H1 (cell line): ENCODE data around the gene SUOX. TPM values are rescaled to one million over a fixed set of nuclear protein-coding genes. Genes with fewer than 3 reads are reported as not detected.

ENCODE experiments used
- CTCF ChIA-PET: fragments of 300-600 bp; sonication (Branson Sonifier 250); formaldehyde crosslinking; loops from one replicate; lab custom pipeline; 2021; ENCODE audit not compliant: partially characterized antibody; lab: Charles Lee
- POLR2A ChIA-PET: fragments of 300-600 bp; sonication (Branson Sonifier 250); formaldehyde crosslinking; loops from one replicate; lab custom pipeline; 2021; ENCODE audit warnings: inconsistent platforms; ENCODE audit not compliant: partially characterized antibody; lab: Charles Lee
- DNase-seq, 2 experiments: peaks; one replicate each; pipeline versions ENCODE4 v3.0.0 to v3.0.0-alpha.2; 2010 to 2022; ENCODE audit warnings: low spot score in 2 of 2, low read depth in 1 of 2, mixed read lengths in 1 of 2
- FAIRE-seq: peaks from 2 replicates; lab custom pipeline; 2011; peaks lifted over from hg19 to GRCh38; lab: Jason Lieb, UNC
- H2AFZ ChIP-seq: 2 replicates; pipeline ENCODE4 v1.8.1; 2012; ENCODE audit warnings: low read length, inconsistent platforms
- H2AK5ac ChIP-seq: 2 replicates; pipeline ENCODE4 v1.6.1; 2013; ENCODE audit warnings: low read depth, low read length
- H2BK120ac ChIP-seq: replicated peaks from 2 replicates; pipeline ENCODE3; 2013; ENCODE audit warnings: low read depth, low read length, inconsistent platforms
- H2BK12ac ChIP-seq: 2 replicates; pipeline ENCODE4 v1.6.1; 2013; ENCODE audit warnings: low read depth, low read length
- H2BK15ac ChIP-seq: 2 replicates; pipeline ENCODE4 v1.6.1; 2013; ENCODE audit warnings: low read length
- H2BK20ac ChIP-seq: 2 replicates; pipeline ENCODE4 v1.6.1; 2013; ENCODE audit warnings: low read length
- H2BK5ac ChIP-seq: 2 replicates; pipeline ENCODE4 v1.6.1; 2013; ENCODE audit warnings: low read depth, low read length
- H3K14ac ChIP-seq: 2 replicates; pipeline ENCODE4 v1.6.1; 2013; ENCODE audit warnings: inconsistent platforms; ENCODE audit not compliant: insufficient read length
- H3K18ac ChIP-seq: 2 replicates; pipeline ENCODE4 v1.6.1; 2013; ENCODE audit warnings: low read length; ENCODE audit errors: extremely low read depth
- H3K23ac ChIP-seq: 2 replicates; pipeline ENCODE4 v1.6.1; 2013; ENCODE audit warnings: inconsistent platforms; ENCODE audit not compliant: insufficient read length
- H3K23me2 ChIP-seq: 2 replicates; pipeline ENCODE4 v1.6.1; 2013; ENCODE audit warnings: low read depth, low read length
- H3K27ac ChIP-seq: 2 replicates; pipeline ENCODE4 v1.6.1; 2011; ENCODE audit warnings: low read depth, low read length, inconsistent platforms
- H3K27me3 ChIP-seq, 4 experiments: replicated peaks in 1 of 4; 1 replicate in 1 of 4; 2 replicates in 3 of 4; pipeline versions ENCODE4 v1.6.1 to v1.8.1; 2011 to 2013; ENCODE audit warnings: low read length in 3 of 4, mild to moderate bottlenecking in 3 of 4, inconsistent platforms in 2 of 4, mixed read lengths in 2 of 4, moderate library complexity in 1 of 4; ENCODE audit not compliant: control insufficient read depth in 3 of 4, insufficient read depth in 3 of 4; ENCODE audit errors: extremely low read depth in 1 of 4
- H3K36me3 ChIP-seq, 4 experiments: 2 replicates each; pipeline versions ENCODE4 v1.6.1 to v1.8.1; 2011 to 2013; ENCODE audit warnings: mild to moderate bottlenecking in 4 of 4, low read length in 3 of 4, moderate library complexity in 2 of 4, control low read depth in 1 of 4, inconsistent platforms in 1 of 4; ENCODE audit not compliant: insufficient read depth in 4 of 4, control insufficient read depth in 2 of 4
- H3K4ac ChIP-seq: replicated peaks from 2 replicates; pipeline ENCODE3; 2013; ENCODE audit warnings: low read length, low read depth, mixed read lengths, inconsistent platforms; ENCODE audit not compliant: insufficient read length
- H3K4me1 ChIP-seq, 4 experiments: replicated peaks in 1 of 4; 1 replicate in 1 of 4; 2 replicates in 3 of 4; pipeline versions ENCODE4 v1.6.1 to v1.8.1; 2011 to 2013; ENCODE audit warnings: low read length in 3 of 4, inconsistent platforms in 2 of 4, mixed read lengths in 1 of 4; ENCODE audit not compliant: insufficient read depth in 4 of 4, control insufficient read depth in 3 of 4
- H3K4me2 ChIP-seq, 2 experiments: 2 replicates each; pipeline versions ENCODE4 v1.6.1 to v1.8.1; 2011 to 2013; ENCODE audit warnings: low read depth in 2 of 2, low read length in 2 of 2, control low read depth in 1 of 2, inconsistent platforms in 1 of 2, mild to moderate bottlenecking in 1 of 2; ENCODE audit not compliant: insufficient read depth in 1 of 2
- H3K4me3 ChIP-seq, 4 experiments: fragments of 200-600, 300-600 bp in 1 of 4; sonication (generic), shearing (Covaris generic), sonication (Bioruptor Twin) in 1 of 4; 2 replicates each; pipeline versions ENCODE4 v1.5.1 to v1.8.1; 2011 to 2016; ENCODE audit warnings: low read length in 4 of 4, low read depth in 3 of 4, control low read depth in 2 of 4, inconsistent platforms in 2 of 4, mild to moderate bottlenecking in 2 of 4, mixed read lengths in 1 of 4, moderate library complexity in 1 of 4; ENCODE audit not compliant: insufficient read depth in 2 of 4; ENCODE audit errors: extremely low read depth in 1 of 4
- H3K56ac ChIP-seq: replicated peaks from 2 replicates; pipeline ENCODE3; 2013; ENCODE audit warnings: low read depth, mild to moderate bottlenecking, mixed read lengths, low read length, inconsistent platforms; ENCODE audit not compliant: insufficient read length
- H3K79me1 ChIP-seq: 2 replicates; pipeline ENCODE4 v1.6.1; 2013; ENCODE audit warnings: low read depth, low read length, control low read depth
- H3K79me2 ChIP-seq, 2 experiments: 2 replicates each; pipeline versions ENCODE4 v1.6.1 to v1.8.1; 2012 to 2013; ENCODE audit warnings: low read length in 2 of 2, mild to moderate bottlenecking in 2 of 2, inconsistent platforms in 1 of 2; ENCODE audit not compliant: insufficient read depth in 2 of 2, control insufficient read depth in 1 of 2
- H3K9ac ChIP-seq, 4 experiments: replicated peaks in 1 of 4; 1 replicate in 1 of 4; 2 replicates in 3 of 4; pipeline versions ENCODE4 v1.6.1 to v1.8.1; 2011 to 2013; ENCODE audit warnings: low read depth in 3 of 4, low read length in 3 of 4, control low read depth in 2 of 4, mild to moderate bottlenecking in 2 of 4, moderate library complexity in 2 of 4, inconsistent platforms in 1 of 4; ENCODE audit errors: extremely low read depth in 1 of 4
- H3K9me3 ChIP-seq, 2 experiments: 2 replicates each; pipeline versions ENCODE4 v1.6.1 to v1.8.1; 2012 to 2013; ENCODE audit warnings: mild to moderate bottlenecking in 2 of 2, moderate library complexity in 2 of 2, control low read depth in 1 of 2, inconsistent platforms in 1 of 2, low read depth in 1 of 2, low read length in 1 of 2, mixed read lengths in 1 of 2; ENCODE audit not compliant: insufficient read depth in 2 of 2
- H4K20me1 ChIP-seq, 2 experiments: replicated peaks in 1 of 2; 2 replicates each; pipeline versions ENCODE3 to v1.8.1; 2011 to 2013; ENCODE audit warnings: inconsistent platforms in 2 of 2, low read length in 2 of 2, mild to moderate bottlenecking in 1 of 2; ENCODE audit not compliant: insufficient read depth in 2 of 2, control insufficient read depth in 1 of 2
- H4K5ac ChIP-seq: 2 replicates; pipeline ENCODE4 v1.6.1; 2013; ENCODE audit warnings: low read length, low read depth, mixed read lengths, inconsistent platforms; ENCODE audit not compliant: insufficient read length
- H4K8ac ChIP-seq: 2 replicates; pipeline ENCODE4 v1.8.0; 2013; ENCODE audit warnings: mild to moderate bottlenecking, moderate library complexity, low read length, inconsistent platforms; ENCODE audit not compliant: insufficient read depth; ENCODE audit errors: extremely low read depth
- H4K91ac ChIP-seq: replicated peaks from 2 replicates; pipeline ENCODE3; 2013; ENCODE audit warnings: low read length, mixed read lengths, inconsistent platforms; ENCODE audit not compliant: insufficient read length
- ASH2L ChIP-seq: fragments of 200-600, 300-600 bp; sonication (generic); IDR thresholded peaks from one replicate; pipeline ENCODE4 v1.7.1; 2017; ENCODE audit warnings: low read length
- CHD1 ChIP-seq: IDR thresholded peaks from 2 replicates; pipeline ENCODE4 v1.6.1; 2012; ENCODE audit warnings: low read depth, low read length, improper control_type of control experiment
- CREB1 ChIP-seq: IDR thresholded peaks from 2 replicates; pipeline ENCODE4 v1.6.1; 2012; ENCODE audit warnings: inconsistent platforms
- HDAC2 ChIP-seq, 2 experiments: fragments of 300-600 bp in 1 of 2; sonication (generic) in 1 of 2; IDR thresholded peaks; 2 replicates each; pipeline ENCODE4 v1.6.1; 2011 to 2012; ENCODE audit warnings: low read depth in 2 of 2, low read length in 2 of 2, mild to moderate bottlenecking in 2 of 2, moderate library complexity in 2 of 2, borderline replicate concordance in 1 of 2, inconsistent platforms in 1 of 2
- HDAC6 ChIP-seq: IDR thresholded peaks from one replicate; pipeline ENCODE4 v1.7.1; 2012; ENCODE audit warnings: low read depth, mild to moderate bottlenecking, inconsistent platforms, low read length, moderate library complexity
- MAX ChIP-seq: IDR thresholded peaks from 2 replicates; pipeline ENCODE4 v1.6.1; 2012; ENCODE audit warnings: inconsistent platforms
- PHF8 ChIP-seq: fragments of 200-600 bp; sonication (generic); conservative IDR thresholded peaks from 2 replicates; pipeline ENCODE4 v1.7.1; 2012; ENCODE audit warnings: low read depth, mild to moderate bottlenecking, inconsistent platforms, low read length, moderate library complexity
- POU5F1 ChIP-seq: IDR thresholded peaks from 2 replicates; pipeline ENCODE4 v1.6.1; 2011; ENCODE audit warnings: low read depth, mild to moderate bottlenecking, low read length, moderate library complexity
- RAD21 ChIP-seq, 2 experiments: IDR thresholded peaks in 1 of 2; conservative IDR thresholded peaks in 1 of 2; 2 replicates each; pipeline ENCODE4 v1.6.1; 2011; ENCODE audit warnings: low read depth in 2 of 2, low read length in 2 of 2, improper control_type of control experiment in 1 of 2, inconsistent platforms in 1 of 2, mild to moderate bottlenecking in 1 of 2, moderate library complexity in 1 of 2
- RFX5 ChIP-seq: IDR thresholded peaks from 2 replicates; pipeline ENCODE4 v1.6.1; 2011; ENCODE audit warnings: low read depth, low read length, improper control_type of control experiment, borderline replicate concordance
- SAP30 ChIP-seq: fragments of 300-600 bp; sonication (generic); IDR thresholded peaks from 2 replicates; pipeline ENCODE4 v1.7.1; 2012; ENCODE audit warnings: low read length, moderate library complexity, mild to moderate bottlenecking, inconsistent platforms; ENCODE audit not compliant: insufficient read depth, insufficient replicate concordance
- TEAD4 ChIP-seq: IDR thresholded peaks from 2 replicates; pipeline ENCODE4 v1.6.1; 2012; ENCODE audit warnings: low read depth, low read length, inconsistent platforms, mixed read lengths
- WGBS, 2 experiments: shearing (Covaris generic) in 1 of 2; methylation state at CpG; one replicate each; pipeline versions ENCODE4 v1.1.6 to v1.1.7; 2013 to 2015; ENCODE audit warnings: low lambda C conversion rate in 2 of 2, mixed read lengths in 2 of 2, inconsistent platforms in 1 of 2, low coverage in 1 of 2, missing lambda C conversion rate in 1 of 2; ENCODE audit not compliant: insufficient replicate concordance in 2 of 2, insufficient coverage in 1 of 2, insufficient read length in 1 of 2; ENCODE audit errors: extremely low coverage in 1 of 2, missing lambda C conversion rate in 1 of 2; 5-methylcytosine and 5-hydroxymethylcytosine counted together
- polyA plus RNA-seq, 7 experiments: library from polyadenylated mRNA; depleted of rRNA in 3 of 7; stranded (reverse) in 5 of 7; unstranded in 2 of 7; fragments of >200 nt in 5 of 7; fragments of 200-250 nt in 2 of 7; gene quantifications; 1 replicate in 5 of 7; 2 replicates in 1 of 7; 4 replicates in 1 of 7; pipeline versions ENCODE4 v1.2.1 to v1.2.3, GENCODE V29; 2011 to 2013; ENCODE audit warnings: missing spikeins in 2 of 7, mixed read lengths in 2 of 7
- total RNA-seq: library from RNA; stranded (reverse); fragmentation: NEBNext Ultra II Directional; extraction: Animal tissue kit (Norgen Biotek cat#: 25700); gene quantifications from 2 replicates; pipeline ENCODE4 v1.2.1, GENCODE V29; 2021

The SUOX gene
- total and polyA plus RNA-seq, 2 of the 8 experiments (the other 6 are each of a cell fraction or from before 2014, with no cell fraction given), result 22.5 to 31.3 TPM

- 90% methylated on average over 20 of the region's 21 CpGs; no CpG with 5 or more reads in 1 of the 2 experiments for WGBS, 2 experiments
- H2BK120ac ChIP-seq, result no peak overlapping the region
- no peak overlapping the region for H3K18ac ChIP-seq
- H3K14ac ChIP-seq, result no peak overlapping the region
- H3K4me2 ChIP-seq, result no peak overlapping the region
- no peak overlapping the region for H3K23ac ChIP-seq
- H4K91ac ChIP-seq, result no peak overlapping the region
- no peaks in the 10 kb centered on the region; a peak in 1 of 4 replicates for H3K9me3 ChIP-seq
- H3K9ac ChIP-seq, result no peak overlapping the region
- H2BK12ac ChIP-seq, result no peak overlapping the region
- DNase-seq (no peak), FAIRE-seq (no peak)
- ChIA-PET POLR2A (interaction anchor here (0.6 to 2.7 kb wide), 5 partner anchors 10 to 117 kb away, joined by 3 to 11 read pairs (median 4); no protein-coding TSS in a partner anchor), CTCF (interaction anchor here (0.6 to 1.0 kb wide), 4 partner anchors 17 to 297 kb away, joined by 3 read pairs; no protein-coding TSS in a partner anchor)
- H2BK15ac ChIP-seq, result no peak overlapping the region
- H3K4ac ChIP-seq, result no peak overlapping the region
- no peak overlapping the region for H2BK20ac ChIP-seq
- no peaks in the 10 kb centered on the region; the same call in 1 of the 2 replicates for H3K79me1 ChIP-seq
- no peak overlapping the region for H2AK5ac ChIP-seq
- H2BK5ac ChIP-seq, result no peak overlapping the region
- no peaks in the 10 kb centered on the region for H4K20me1 ChIP-seq
- H3K4me3 ChIP-seq, result no peak overlapping the region
- no peaks in the 10 kb centered on the region; a peak in 1 of 7 replicates for H3K4me1 ChIP-seq
- H2AFZ ChIP-seq, result no peak overlapping the region
- no peak overlapping the region for H3K27ac ChIP-seq
- no peaks in the 10 kb centered on the region for H3K79me2 ChIP-seq
- no peaks in the 10 kb centered on the region for H3K23me2 ChIP-seq
- TF ChIP-seq MAX, result no peak
- TF ChIP-seq CHD1, result no peak
- TF ChIP-seq ASH2L, result no peak
- TF ChIP-seq PHF8, result no peak
- no peak for TF ChIP-seq HDAC6
- no peak for TF ChIP-seq SAP30
- TF ChIP-seq CREB1, result no peak
- no peak for TF ChIP-seq TEAD4
- no peak for TF ChIP-seq RFX5
- no peak for TF ChIP-seq HDAC2 (IDR thresholded peaks at IDR 0.05; ENCODE audit: borderline replicate concordance in 1 of 2, low read depth in 2 of 2, low read length in 2 of 2)
- TF ChIP-seq RAD21 (IDR thresholded peaks at IDR 0.05 in 1 of 2, conservative IDR thresholded peaks at IDR 0.05 in 1 of 2; ENCODE audit: low read depth in 2 of 2, low read length in 2 of 2), result no peak
- no peak for TF ChIP-seq POU5F1
- H3K36me3 ChIP-seq, result peaks cover 8 to 30% (median 24%) of the 10 kb centered on the region in 4 experiments; a peak in 7 of 8 replicates
- no peaks in the 10 kb centered on the region for H3K27me3 ChIP-seq
- no peak overlapping the region for H4K5ac ChIP-seq
- no peak overlapping the region for H4K8ac ChIP-seq
- no peak overlapping the region for H3K56ac ChIP-seq
Observed at GRCh38 chr12:56034586-56035332, 37.7 kb downstream of the SUOX start.
